HG03025 (cell line): Measurements from ENCODE around the gene PRSS53.
"Not testable (repeated sequence)": the region's sequence is repeated elsewhere in the genome, so short reads cannot be mapped to it uniquely, and the experiment has no call there.

Experiments
- ATAC-seq: cut with Tn5 transposase; IDR thresholded peaks from one replicate; pipeline ENCODE4 v1.9.1; 2021; ENCODE audit warnings: mild to moderate bottlenecking, moderate library complexity; ENCODE audit not compliant: unreplicated experiment, low FRiP score

The PRSS53 gene

GRCh38 chr16:31088459-31089183, at the start of gene PRSS53:
Gene PRSS53, minus strand, starts transcription at chr16:31088943. Its CDS starts 134 bp downstream, at chr16:31088809.
- ATAC-seq, result no peak

GRCh38 chr16:31136822-31137499, 48.2 kb upstream of the PRSS53 start:
- not testable (repeated sequence) for ATAC-seq

GRCh38 chr16:31136287-31136662, 47.5 kb upstream of the PRSS53 start:
- no peak for ATAC-seq

GRCh38 chr16:31135535-31136286, 47.0 kb upstream of the PRSS53 start, which contains the start of gene PRSS8:
Gene PRSS8, minus strand, starts transcription at chr16:31135727. Its CDS starts 229 bp downstream, at chr16:31135498.
- no peak for ATAC-seq

- ATAC-seq, result no peak
Measured at GRCh38 chr16:31134625-31135534, 46.1 kb upstream of the PRSS53 start.

GRCh38 chr16:31134091-31134571, 45.4 kb upstream of the PRSS53 start:
- ATAC-seq, result no peak

DNA sequence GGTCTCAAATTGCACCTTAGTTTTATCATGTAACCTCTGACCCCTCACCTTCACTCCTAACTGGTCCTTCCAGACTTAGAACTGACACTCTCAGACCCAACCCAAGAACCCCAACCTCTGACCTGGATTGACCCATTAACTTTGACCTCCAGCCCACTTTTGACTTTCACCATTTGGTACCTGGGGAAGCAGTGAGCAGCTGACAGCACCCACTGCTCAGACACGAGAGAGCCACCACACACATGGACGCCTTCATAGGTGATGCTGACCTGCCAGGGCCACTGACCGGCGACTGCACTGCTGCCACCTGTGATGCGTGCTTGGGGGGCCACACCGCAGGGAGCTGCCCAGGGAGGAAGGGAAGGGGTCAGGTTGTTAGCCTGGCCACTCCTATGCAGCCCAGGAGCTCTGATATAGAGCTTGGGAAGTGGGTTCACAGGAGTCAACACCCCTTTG, 44.3 kb upstream of the PRSS53 start:
- ATAC-seq, result no peak

DNA sequence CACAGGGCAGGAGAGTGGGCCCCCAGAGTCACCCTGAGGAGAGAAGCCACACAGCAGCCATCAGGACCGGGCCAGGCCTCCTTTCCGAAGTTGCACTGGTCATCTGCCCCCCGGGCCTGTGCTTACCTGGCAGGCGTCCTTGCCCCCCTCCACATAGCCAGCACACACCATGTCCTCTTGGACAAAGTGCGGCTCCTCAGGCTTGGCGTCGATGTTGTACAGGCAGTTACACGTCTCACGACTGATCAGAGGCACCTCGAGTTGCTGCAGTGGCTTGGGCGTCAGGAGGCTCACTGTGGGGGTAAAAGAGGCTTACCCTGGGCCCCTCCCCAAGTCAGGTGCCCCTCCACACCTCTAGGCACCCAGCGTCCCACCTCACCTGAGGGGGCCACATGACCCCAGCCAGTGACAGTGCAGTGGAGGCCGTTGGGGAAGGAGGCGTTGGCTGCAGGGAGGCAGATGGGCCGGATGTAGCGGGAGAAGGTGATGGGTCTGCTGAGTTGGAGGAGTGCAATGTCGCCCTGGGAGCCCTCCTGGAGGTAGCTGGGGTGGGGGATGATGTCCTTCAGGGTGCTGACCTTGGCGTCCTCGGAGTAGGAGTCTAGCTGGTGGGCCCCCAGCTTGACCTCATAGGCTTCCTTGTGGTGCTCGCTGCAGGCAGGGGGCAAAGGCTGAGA, 43.7 kb upstream of the PRSS53 start:
- ATAC-seq, result no peak

DNA sequence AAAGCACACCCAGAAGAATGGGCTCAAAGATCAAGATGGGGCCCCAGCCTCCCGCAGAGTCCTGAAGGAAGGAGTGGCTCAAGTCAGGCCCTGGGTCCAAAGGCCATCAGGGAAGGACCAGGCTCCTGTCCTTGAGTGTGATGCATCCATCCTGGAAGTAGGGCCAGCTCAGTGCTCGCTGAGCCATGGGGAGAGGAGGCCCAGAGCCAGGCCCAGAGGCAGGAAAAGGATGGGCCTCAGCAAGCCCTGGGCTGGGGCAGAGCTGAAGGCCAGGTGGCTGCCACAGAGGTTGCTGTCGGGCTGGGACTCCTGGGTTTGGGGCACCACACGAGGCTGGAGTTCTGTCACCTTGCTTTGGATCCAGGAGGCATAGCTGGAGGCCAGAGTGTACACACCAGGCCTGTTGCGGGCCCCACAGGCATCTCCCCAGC, 43.1 kb upstream of the PRSS53 start:
- no peak for ATAC-seq

GRCh38 chr16:31131416-31131815, 42.7 kb upstream of the PRSS53 start:
- no peak for ATAC-seq

- no peak for ATAC-seq
Measured at GRCh38 chr16:31130899-31131298, 42.2 kb upstream of the PRSS53 start.

DNA sequence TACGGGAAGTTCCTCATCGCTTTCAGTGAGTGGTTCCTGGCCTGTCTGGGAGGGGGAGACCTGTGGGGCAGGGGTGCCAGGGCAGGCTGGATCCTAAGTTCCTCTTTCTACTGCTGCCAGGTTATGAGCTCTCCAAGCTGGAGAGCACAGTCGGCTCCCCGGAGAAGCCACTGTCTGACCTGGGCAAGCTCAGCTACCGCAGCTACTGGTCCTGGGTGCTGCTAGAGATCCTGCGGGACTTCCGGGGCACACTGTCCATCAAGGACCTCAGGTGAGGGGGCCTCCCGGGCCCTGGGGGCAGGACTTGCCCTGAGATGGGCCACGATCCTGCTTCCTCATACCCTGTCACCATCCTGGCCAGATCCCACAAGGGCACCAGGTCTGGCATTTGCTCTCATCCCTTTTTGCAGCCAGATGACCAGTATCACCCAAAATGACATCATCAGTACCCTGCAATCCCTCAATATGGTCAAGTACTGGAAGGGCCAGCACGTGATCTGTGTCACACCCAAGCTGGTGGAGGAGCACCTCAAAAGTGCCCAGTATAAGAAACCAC, 41.7 kb upstream of the PRSS53 start:
- no peak for ATAC-seq

- no peak for ATAC-seq
Measured at GRCh38 chr16:31129568-31130335, 41.0 kb upstream of the PRSS53 start.

DNA sequence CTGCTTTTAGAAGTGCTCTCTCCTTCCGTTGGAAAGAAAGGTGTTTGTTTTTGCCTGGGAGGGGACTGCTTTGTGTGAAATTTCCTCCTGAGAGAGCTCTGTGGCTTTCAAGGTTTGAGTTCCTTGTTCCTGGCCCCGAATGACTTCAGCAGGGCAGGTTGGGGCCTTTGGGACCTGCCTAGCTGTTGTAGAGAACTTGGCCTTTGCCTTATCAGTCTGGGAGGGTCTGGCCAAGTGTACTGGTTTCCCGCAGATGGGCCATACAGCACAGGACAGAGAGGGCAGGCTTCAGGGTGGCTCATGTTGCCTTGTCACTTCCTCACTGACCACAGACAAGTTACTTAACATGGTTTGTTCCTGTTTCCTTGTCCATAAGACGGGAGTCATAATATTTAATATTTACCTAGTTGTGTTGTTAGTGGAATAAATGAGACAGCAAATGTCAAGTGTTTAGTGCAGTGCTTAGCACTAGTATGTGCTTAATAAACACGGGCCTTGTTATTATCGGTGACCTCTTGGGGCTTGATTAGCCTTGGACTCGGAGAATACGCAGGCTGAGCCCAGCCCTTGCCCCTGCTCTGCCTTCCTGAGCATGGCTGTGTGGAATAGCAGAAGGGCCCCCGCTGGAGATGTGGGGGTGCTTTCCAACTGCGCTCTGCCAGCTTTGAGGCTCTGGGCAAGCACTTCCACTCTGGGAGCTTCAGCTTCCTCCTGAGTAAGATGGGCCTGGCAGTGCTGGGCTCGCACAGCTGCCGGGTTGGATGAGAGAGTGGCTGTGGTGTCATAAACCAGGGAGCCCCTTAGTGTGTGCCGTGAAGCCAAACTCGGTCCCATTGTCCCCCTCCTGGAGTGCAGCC, 40.2 kb upstream of the PRSS53 start:
- ATAC-seq, result no peak

- no peak for ATAC-seq
Measured at GRCh38 chr16:31127182-31127581, 38.4 kb upstream of the PRSS53 start.

- no peak for ATAC-seq
Measured at GRCh38 chr16:31125844-31126243, 37.1 kb upstream of the PRSS53 start.

GRCh38 chr16:31120129-31120528, 31.4 kb upstream of the PRSS53 start:
- ATAC-seq, result no peak
